ENCODE results near the gene ADAM33. TPM values are rescaled to one million over a fixed set of nuclear protein-coding genes. Genes with fewer than 3 reads are reported as not detected.

ADAM33 gene
- total and polyA plus RNA-seq, 7 donors = 2.4 to 8.9 (median 4.3) TPM

- H3K9me3 ChIP-seq = no peaks in the 10 kb centered on the region
- no peaks in the 10 kb centered on the region for H3K36me3 ChIP-seq (ENCODE audit: insufficient read depth in 1 of 2, low read depth in 1 of 2)
- intact Hi-C loops (cut with DNase I) = loop anchor here (2.0 to 10.0 kb wide), 3 partner anchors 33 to 407 kb away; no protein-coding TSS in a partner anchor
- 43 to 50% (median 47%) methylated on average over 2 of the region's 2 CpGs for WGBS, 3 donors
- ATAC-seq (no peak), DNase-seq (no peak)
- H3K4me1 ChIP-seq = no peaks in the 10 kb centered on the region
- H3K27ac ChIP-seq = no peak overlapping the region
- no peak overlapping the region for H3K4me3 ChIP-seq
- H3K27me3 ChIP-seq (ENCODE audit: insufficient read depth in 3 of 3, low read length in 2 of 3) = peaks cover 0 to 40% (median 4%) of the 10 kb centered on the region in 3 donors
- TF ChIP-seq, protein P1, sequence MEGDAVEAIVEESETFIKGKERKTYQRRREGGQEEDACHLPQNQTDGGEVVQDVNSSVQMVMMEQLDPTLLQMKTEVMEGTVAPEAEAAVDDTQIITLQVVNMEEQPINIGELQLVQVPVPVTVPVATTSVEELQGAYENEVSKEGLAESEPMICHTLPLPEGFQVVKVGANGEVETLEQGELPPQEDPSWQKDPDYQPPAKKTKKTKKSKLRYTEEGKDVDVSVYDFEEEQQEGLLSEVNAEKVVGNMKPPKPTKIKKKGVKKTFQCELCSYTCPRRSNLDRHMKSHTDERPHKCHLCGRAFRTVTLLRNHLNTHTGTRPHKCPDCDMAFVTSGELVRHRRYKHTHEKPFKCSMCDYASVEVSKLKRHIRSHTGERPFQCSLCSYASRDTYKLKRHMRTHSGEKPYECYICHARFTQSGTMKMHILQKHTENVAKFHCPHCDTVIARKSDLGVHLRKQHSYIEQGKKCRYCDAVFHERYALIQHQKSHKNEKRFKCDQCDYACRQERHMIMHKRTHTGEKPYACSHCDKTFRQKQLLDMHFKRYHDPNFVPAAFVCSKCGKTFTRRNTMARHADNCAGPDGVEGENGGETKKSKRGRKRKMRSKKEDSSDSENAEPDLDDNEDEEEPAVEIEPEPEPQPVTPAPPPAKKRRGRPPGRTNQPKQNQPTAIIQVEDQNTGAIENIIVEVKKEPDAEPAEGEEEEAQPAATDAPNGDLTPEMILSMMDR (IDR thresholded peaks at IDR 0.05) = no peak
Observed at GRCh38 chr20:3678198-3678597, 3.6 kb downstream of the ADAM33 start.

- ATAC-seq (no peak), DNase-seq (peak; percentile 65 to 74)
- H3K9me3 ChIP-seq = no peaks in the 10 kb centered on the region
- H3K36me3 ChIP-seq (ENCODE audit: insufficient read depth in 1 of 2, low read depth in 1 of 2) = no peaks in the 10 kb centered on the region
- H3K27ac ChIP-seq = no peak overlapping the region
- H3K27me3 ChIP-seq (ENCODE audit: insufficient read depth in 3 of 3, low read length in 2 of 3) = peaks cover 0 to 45% (median 4%) of the 10 kb centered on the region in 3 donors
- intact Hi-C loops (cut with DNase I) = loop anchor here (1.0 to 10.0 kb wide), 5 partner anchors 33 to 407 kb away; no protein-coding TSS in a partner anchor
- 45 to 53% (median 45%) methylated on average over 7 to 8 of the region's 8 CpGs for WGBS, 3 donors
- no peak overlapping the region for H3K4me3 ChIP-seq
- no peaks in the 10 kb centered on the region for H3K4me1 ChIP-seq
- TF ChIP-seq, protein P1 (IDR thresholded peaks at IDR 0.05) = no peak
Observed at GRCh38 chr20:3677733-3678132, 4.1 kb downstream of the ADAM33 start.

DNA sequence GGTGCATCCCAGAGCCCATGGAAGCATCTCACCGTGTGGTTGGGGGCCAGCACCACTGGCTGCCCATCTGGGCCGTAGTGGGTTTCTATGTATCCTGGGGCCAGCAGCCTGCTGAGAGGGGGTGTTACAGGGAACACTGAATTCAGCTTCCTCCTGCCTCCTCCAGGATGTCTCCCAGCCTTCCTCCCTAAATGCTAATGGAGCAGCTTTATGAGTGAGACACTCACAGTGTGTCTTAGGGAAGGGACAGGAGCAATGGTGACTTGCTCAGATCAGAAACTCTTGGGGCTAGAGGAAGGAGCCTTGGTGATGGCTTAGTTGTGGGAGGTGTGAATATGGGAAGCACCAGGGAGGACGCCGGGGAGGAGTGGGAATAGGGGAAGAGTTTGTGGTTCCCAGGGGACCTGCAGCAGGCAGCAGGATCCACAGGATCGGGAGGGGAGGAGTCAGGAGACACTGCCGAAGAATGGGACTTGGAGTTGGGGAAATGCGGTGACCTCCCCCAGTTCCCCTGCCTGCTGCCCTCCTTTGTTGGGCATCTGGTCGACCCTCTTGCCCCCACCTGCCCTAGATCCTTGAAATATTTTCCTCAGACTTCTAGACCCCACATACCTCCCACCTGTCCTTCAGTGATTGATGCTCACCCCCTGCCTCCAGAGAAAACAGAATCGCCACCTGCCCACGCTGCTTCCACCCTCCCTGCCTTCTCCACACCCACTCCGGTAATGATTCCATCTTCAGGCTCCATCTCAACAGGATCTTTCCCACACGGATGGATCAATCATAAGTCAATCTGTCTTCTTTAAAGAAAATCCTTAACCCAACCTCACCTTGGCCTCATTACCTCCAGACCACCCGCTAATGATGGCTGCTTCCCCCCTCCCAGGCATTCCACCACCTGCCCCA is 6.6 kb downstream of the ADAM33 start:
- ATAC-seq (no peak), DNase-seq (no peak)
- Histone ChIP-seq H3K36me3 (ENCODE audit: insufficient read depth in 1 of 2, low read depth in 1 of 2) (no peaks in the 10 kb centered on the region), H3K27ac (no peak overlapping the region), H3K4me3 (no peak overlapping the region), H3K27me3 (ENCODE audit: insufficient read depth in 3 of 3, low read length in 2 of 3) (peaks cover 0 to 36% (median 4%) of the 10 kb centered on the region in 3 donors), H3K4me1 (no peaks in the 10 kb centered on the region), H3K9me3 (no peaks in the 10 kb centered on the region)
- intact Hi-C loops (cut with DNase I) = loop anchor here (5.0 to 10.0 kb wide), 2 partner anchors 407 to 410 kb away; no protein-coding TSS in a partner anchor
- WGBS, 3 donors = 65 to 67% (median 66%) methylated on average over 13 of the region's 13 CpGs
- TF ChIP-seq, protein P1 (IDR thresholded peaks at IDR 0.05) = no peak

- DNase-seq (no peak), ATAC-seq (no peak)
- 78 to 85% (median 79%) methylated on average over 10 of the region's 10 CpGs for WGBS, 3 donors
- no peaks in the 10 kb centered on the region for H3K9me3 ChIP-seq
- H3K27me3 ChIP-seq (ENCODE audit: insufficient read depth in 3 of 3, low read length in 2 of 3) = peaks cover 0 to 36% (median 4%) of the 10 kb centered on the region in 3 donors
- intact Hi-C loops (cut with DNase I) = loop anchor here in 1 of 2 donors (10.0 kb wide), 1 partner anchor 410 kb away; no protein-coding TSS in a partner anchor
- TF ChIP-seq, protein P1 (IDR thresholded peaks at IDR 0.05) = no peak
- no peaks in the 10 kb centered on the region for H3K36me3 ChIP-seq (ENCODE audit: insufficient read depth in 1 of 2, low read depth in 1 of 2)
- no peak overlapping the region for H3K27ac ChIP-seq
- H3K4me3 ChIP-seq = no peak overlapping the region
- no peaks in the 10 kb centered on the region for H3K4me1 ChIP-seq
Observed at GRCh38 chr20:3674447-3674846, 7.4 kb downstream of the ADAM33 start.

Measured in psoas muscle (tissue), 8 donors.